ENCODE data around the gene YY1AP1.

- TF ChIP-seq CTCF (IDR thresholded peaks at IDR 0.05 in 8 of 11, conservative IDR thresholded peaks at IDR 0.05 in 3 of 11) = no peak
- no peak for TF ChIP-seq POLR2AphosphoS5 (IDR thresholded peaks at IDR 0.05)
Observed at GRCh38 chr1:155695608-155696007, 7.0 kb upstream of the YY1AP1 start.

Measured in spleen (tissue), 7 donors.